GM19328 (cell line): Measurements from ENCODE around the gene PHYKPL.
A peak's percentile ranks its signal among the peaks of the same experiment; 100 is the strongest.

ENCODE experiments used
- ATAC-seq: cut with Tn5 transposase; IDR thresholded peaks from one replicate; pipeline ENCODE4 v1.9.1; 2021; ENCODE audit warnings: mild to moderate bottlenecking, moderate library complexity; ENCODE audit not compliant: unreplicated experiment

PHYKPL gene

GRCh38 chr5:178232124-178232919 is at the start of gene PHYKPL:
PHYKPL (minus strand) TSS chr5:178232802; CDS start chr5:178232550, 252 bp downstream.
- ATAC-seq: peak; percentile 59

GRCh38 chr5:178282391-178282790 is 49.8 kb upstream of the PHYKPL start:
- ATAC-seq: no peak

DNA sequence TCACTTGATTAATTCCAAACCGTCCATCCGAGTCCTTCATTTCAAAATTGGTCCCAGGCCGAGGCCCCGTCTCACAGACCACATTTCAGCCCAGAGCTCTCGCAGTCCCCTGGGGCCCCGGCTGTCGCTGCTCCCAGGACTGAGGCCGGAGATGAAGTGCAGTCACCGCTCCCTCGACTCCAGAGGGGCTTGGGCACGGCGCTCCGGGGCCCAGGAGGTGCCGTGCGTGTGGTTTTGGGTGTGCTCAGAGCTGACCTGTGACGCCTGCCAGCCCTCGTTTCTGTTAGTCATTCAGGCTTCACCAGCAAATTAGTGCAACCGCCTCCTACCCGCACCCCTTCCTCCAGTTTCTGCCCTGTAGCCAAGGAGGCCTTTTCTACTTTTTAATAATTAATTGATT is 48.7 kb upstream of the PHYKPL start:
- ATAC-seq: no peak

GRCh38 chr5:178280631-178281030 is 48.0 kb upstream of the PHYKPL start:
- ATAC-seq: no peak

DNA sequence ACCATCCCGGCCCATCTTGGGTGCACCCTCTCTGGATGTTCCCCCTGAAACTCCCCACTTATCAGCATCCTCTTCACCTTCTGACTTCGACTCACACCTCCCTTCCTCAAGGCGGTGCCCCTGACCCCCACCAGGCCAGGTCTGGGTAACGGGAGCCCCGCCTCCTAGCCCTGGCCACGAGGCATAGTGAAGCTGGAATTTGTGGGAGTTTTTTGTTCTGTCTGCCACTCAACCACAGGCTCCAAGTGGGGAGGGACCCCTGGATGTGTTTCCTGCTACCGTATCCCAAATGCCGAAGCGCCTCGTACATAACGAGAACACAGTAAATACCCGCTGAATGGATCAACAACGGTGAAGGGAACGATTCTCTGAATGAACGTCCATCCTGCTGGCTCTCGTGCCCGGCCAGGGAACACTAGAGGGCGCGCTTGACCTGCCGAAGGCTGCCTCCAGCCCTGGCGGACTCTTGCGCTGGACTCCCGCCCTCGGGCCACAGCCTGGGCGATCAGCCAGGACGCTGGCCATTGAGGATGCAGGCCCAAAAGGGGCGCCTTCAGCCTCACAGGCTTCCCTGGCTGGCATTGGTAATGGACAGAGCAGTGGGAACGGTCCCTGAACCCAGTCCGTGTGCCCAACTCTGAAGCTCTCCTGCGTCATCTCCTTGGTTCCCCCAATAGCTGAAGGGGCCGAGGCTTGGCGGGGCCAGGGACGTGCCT is 47.3 kb upstream of the PHYKPL start:
- no peak for ATAC-seq

DNA sequence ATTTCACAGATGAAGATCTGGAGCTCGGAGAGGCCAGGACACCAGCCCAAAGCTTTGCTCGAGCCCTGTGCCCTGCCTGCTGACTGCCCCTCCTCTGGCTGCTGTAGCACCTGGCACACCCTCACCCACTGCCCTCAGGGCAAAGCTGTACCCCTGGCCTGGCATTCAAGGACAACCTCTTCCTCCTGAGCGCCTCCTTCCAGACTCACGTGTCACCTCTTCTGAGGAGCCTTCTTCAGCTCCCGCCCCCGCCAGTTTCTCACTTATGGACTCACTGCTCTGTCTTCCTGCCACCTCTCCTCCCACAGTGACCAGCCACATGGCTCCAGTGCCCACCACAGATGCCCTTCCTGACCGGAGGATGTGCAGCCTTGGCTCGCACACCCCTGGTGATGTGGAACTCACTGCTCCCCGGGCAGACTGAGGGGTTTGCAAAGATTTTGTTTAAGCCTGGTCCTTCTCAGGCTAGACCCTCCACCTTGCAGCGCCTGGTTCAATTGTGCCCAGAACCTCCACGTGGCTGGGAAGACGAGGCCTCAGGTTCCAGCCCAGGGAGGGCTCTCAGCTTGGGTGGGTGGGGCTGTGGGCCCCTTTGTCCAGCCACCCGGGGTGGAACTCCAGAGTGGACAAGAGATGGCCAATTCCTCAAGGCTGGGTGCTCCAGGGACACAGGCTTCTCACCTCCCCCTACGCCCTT is 46.6 kb upstream of the PHYKPL start:
- ATAC-seq: no peak

DNA sequence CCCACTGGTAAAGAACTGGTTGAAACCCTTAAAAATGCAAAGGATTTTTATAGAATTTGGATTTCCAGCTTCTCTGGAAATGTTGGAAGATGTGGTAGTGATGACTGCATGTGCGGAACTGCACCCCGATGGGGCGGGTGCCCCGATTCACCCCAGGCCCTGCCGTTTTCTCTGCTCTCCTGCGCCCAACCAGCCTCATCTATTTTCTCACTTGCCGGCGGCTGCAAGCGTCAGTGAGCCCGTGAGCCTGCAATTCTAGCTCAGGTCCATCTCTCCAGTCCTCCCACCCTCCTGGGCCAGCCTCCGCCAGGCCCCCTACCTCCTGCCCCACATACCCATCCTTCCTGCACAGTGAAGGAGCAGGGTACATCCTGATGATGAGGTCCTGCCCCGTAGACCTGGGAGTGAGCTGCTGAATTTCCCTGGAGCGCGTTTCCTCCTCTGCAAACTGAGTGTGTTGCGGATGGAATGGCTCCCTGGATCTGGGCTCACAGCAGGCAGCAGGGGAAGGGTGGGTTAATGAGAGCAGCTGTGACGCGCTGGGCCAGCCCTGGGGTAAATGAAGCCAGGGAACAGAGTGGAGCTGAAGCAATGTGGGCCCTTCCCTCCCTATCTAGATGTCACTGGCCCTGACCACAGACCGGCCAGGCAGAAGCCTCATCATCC is 45.9 kb upstream of the PHYKPL start:
- no peak for ATAC-seq

DNA sequence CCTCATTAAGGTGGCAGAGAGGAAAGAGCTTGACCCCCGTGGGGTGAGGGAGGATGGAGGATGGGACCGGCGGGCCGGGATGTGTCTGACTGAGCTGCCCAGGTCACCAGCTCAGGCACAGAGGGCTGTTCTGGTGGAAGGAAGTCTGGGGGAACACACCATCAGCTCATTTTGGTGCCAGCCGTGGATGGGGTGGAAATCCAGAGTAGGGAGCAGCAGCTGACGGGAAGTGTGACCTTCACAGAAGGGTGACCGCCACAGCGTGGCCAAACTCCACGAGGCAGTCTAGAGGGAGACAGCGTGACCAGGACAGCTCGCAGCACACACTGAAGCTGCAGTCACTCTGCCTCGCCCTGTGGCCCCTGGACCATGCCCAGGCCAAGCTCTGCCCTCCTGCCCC is 45.3 kb upstream of the PHYKPL start:
- no peak for ATAC-seq

DNA sequence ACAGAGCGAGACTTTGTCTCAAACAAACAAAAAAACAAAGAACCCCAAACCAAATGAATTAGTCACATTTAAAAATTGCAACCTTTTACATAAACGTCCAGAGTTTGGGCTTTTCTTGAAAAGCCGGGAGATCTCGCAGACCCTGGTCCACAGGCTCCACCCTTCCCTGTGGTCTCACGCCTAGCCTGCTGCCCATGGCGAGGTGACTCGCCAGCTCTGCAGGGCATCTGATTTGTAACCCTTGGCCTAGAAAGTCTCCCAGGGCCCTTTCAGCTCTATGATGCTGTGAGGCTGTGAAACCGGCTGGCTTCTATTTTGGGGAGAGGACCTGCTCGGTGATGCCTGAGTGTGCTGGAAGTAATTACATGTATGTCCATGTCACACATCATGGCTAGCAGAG is 44.7 kb upstream of the PHYKPL start:
- ATAC-seq: no peak

DNA sequence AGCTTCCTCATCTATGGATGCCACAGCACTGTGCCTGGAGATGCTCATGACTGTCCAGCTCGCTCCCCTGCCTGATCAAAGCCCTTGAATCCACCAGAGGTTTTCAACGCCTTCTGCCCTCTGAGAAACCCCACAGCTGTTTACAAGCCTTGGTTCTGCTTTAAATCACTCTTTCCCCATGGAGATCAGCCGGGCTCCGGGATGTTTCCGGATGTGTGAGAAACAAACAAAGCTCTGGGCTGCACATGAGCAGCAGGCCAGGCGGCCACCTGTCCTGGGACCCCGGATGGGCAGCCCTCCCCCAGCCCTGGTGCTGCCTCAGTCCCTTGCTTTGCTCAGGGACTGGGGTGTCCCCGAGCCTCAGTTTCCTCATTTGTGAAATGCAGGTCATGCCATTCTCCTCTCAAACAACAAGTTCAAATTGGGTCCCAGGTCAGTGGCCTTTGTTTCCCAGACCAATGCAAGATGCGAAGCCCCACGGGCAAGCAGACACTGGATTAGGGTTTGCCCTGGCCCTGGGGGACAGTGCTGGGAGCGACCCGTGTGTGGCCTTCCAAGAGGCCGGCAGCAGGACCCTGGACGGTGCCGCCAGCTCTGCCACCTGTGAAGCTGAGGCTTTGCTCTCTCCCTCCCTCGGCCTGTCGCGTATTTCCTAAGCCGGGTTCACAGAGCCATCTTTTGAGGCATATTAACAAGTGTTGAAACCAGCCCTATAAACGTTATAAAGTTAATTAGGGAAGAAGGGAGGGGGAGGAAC is 42.4 kb upstream of the PHYKPL start:
- ATAC-seq: no peak

DNA sequence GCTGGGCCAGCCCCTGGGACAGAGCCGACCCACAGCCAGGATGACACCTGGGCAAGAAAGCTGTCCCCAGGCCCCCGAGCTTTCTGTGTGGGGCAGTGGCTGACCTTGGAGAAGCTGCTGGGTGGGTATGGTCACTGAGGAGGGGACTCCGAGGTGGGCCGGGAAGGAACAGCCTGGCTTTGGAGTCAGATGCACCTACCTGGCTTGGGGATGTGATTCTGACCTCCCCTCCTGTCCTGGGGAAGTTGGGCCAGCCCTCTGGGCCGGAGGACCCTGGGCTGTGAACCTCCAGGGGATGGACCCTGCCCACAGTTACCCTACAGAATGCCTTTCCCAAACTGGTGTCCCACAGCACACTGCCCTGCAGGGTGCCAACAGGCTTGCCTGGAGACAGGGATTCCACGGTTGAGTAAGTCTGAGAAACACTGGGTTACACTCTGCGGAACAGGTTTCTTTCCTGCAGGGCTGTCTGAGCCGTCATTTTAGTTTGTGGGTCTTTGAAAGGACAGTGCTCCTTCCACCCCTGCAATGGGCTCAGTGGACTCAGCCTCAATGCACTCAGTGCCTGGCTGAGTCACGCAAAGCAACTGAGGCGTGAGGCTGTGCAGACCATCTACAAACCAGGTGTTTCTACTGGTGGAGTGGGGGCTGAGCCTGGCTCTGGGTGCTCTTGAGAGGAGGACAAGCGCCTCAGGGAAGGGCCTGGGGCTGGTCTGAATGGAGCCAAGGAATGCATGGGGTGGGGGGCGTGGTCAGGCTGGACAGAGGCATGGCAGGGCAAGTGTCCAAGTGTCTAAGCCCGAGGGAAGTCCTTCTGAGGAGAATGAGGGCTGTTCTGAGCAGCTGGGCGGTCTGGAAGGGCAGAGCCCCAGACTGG is 41.3 kb upstream of the PHYKPL start:
- no peak for ATAC-seq

DNA sequence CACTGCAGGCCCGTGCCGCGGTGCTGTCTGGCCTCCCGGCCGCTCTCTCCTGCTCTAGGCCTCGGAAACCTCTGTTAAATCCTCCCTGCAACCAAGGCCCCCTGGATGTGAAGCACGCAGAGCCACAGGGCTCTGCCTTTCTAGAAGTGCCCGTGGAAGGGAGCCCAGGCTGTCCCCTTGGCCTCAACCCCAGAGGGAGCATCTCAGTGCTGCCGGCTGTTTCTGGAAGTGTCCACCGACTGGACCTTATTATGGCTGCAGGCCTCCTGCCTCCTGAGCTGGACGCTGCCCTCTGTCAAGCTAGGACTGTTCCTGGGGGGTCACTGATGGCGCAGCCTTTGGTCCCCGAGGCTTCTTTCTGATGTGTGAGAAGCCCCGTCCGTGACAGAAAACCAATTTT is 40.4 kb upstream of the PHYKPL start:
- no peak for ATAC-seq

GRCh38 chr5:178272591-178272990 is 40.0 kb upstream of the PHYKPL start:
- ATAC-seq: no peak

- ATAC-seq: no peak
Observed at GRCh38 chr5:178271726-178272479, 39.3 kb upstream of the PHYKPL start.

DNA sequence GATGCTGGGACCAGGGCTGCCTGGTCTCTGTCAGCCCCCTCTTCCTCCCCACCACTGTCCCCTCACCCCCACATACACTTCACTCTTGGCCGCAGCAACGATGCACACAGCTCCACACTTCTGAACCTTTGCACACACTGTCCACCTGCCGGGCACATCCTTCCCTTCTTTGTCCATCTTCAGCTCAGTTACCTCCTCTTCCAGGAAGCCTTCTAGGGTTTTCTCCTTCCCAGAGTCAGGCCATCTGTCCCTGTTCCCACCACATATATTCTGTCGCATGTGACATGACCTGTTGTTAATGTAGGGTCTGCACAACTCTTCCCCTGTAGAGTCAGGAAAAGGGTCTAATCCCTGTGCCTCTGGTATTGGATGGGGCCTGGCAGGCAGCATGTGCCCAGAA is 38.6 kb upstream of the PHYKPL start:
- no peak for ATAC-seq

- no peak for ATAC-seq
Observed at GRCh38 chr5:178269499-178269898, 36.9 kb upstream of the PHYKPL start.

DNA sequence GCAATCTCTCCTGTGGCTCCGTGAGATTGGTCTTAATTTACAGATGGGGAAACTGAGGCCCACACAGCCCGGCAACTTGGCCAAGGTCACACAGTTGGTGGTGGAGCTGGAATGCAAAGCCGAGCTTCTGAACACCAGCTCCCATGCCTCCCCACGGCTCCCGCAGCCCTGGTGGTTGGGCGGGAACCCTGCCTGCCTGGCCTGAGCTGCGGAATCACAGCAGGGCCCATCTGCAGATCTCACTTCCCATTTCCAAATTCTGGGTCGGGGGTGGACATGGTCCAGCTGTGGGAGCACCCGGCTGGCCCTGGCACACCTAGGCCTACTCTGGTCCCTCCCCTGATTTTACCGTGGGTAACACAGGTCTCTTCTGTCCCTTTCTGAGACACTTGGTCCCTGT is 35.3 kb upstream of the PHYKPL start:
- ATAC-seq: no peak

- no peak for ATAC-seq
Observed at GRCh38 chr5:178267245-178267644, 34.6 kb upstream of the PHYKPL start.

- no peak for ATAC-seq
Observed at GRCh38 chr5:178266581-178266980, 34.0 kb upstream of the PHYKPL start.
